Endothelial cell of umbilical vein (primary cell): ENCODE results near the gene CTSD. TPM values are rescaled to one million over a fixed set of nuclear protein-coding genes. Genes with fewer than 3 reads are reported as not detected.

ENCODE experiments used
- BruUV-seq: library from RNA; stranded (reverse); fragments of 400-500 nt; replicated peaks from 2 replicates; lab custom pipeline; 2021; lab: Mats Ljungman, UMichigan
- CTCF ChIA-PET: fragments of 300-600, 350-600 bp; sonication (Branson Sonifier 250); formaldehyde crosslinking; loops from one replicate; lab custom pipeline; 2021; ENCODE audit warnings: antibody characterized with exemption, inconsistent platforms; lab: Charles Lee
- POLR2A ChIA-PET: fragments of 300-600, 350-600 bp; sonication (Branson Sonifier 250); formaldehyde crosslinking; loops from one replicate; lab custom pipeline; 2021; ENCODE audit warnings: antibody characterized with exemption, inconsistent platforms; lab: Charles Lee
- DNase-seq: peaks from one replicate; pipeline ENCODE4 v3.0.0-alpha.2; 2011; ENCODE audit warnings: low read depth, low spot score
- FAIRE-seq: peaks from 2 replicates; lab custom pipeline; 2011; peaks lifted over from hg19 to GRCh38; lab: Jason Lieb, UNC
- H2AFZ ChIP-seq: 2 replicates; pipeline ENCODE4 v1.6.0; 2012; ENCODE audit warnings: low read depth, low read length, control low read depth, inconsistent platforms
- H3K27ac ChIP-seq: 2 replicates; pipeline ENCODE4 v1.5.1; 2011; ENCODE audit warnings: low read depth, mild to moderate bottlenecking, control low read depth, low read length, moderate library complexity; ENCODE audit not compliant: insufficient read depth
- H3K27me3 ChIP-seq, 2 experiments: 2 replicates each; pipeline versions ENCODE4 v1.6.0 to v1.6.1; 2011; ENCODE audit warnings: low read length in 2 of 2, mixed read lengths in 1 of 2; ENCODE audit not compliant: control insufficient read depth in 2 of 2, insufficient read depth in 2 of 2
- H3K36me3 ChIP-seq, 2 experiments: 2 replicates in 1 of 2; 3 replicates in 1 of 2; pipeline ENCODE4 v1.5.1; 2011; ENCODE audit warnings: low read length in 2 of 2, mild to moderate bottlenecking in 1 of 2, moderate library complexity in 1 of 2; ENCODE audit not compliant: control insufficient read depth in 2 of 2, insufficient read depth in 2 of 2; ENCODE audit errors: extremely low read depth in 1 of 2
- H3K4me1 ChIP-seq: 3 replicates; pipeline ENCODE4 v1.5.1; 2011; ENCODE audit warnings: mild to moderate bottlenecking, low read length; ENCODE audit not compliant: control insufficient read depth, insufficient read depth; ENCODE audit errors: extremely low read depth
- H3K4me2 ChIP-seq: 2 replicates; pipeline ENCODE4 v1.6.1; 2011; ENCODE audit warnings: low read length, control low read depth, mixed read lengths; ENCODE audit not compliant: insufficient read depth
- H3K4me3 ChIP-seq, 3 experiments: fragments of 200-600 bp in 1 of 3; sonication (generic), shearing (Covaris generic) in 1 of 3; replicated peaks in 1 of 3; 2 replicates each; pipeline ENCODE4 v1.5.1; 2011 to 2016; ENCODE audit warnings: control low read depth in 3 of 3, low read length in 3 of 3, mild to moderate bottlenecking in 2 of 3, inconsistent platforms in 1 of 3, low read depth in 1 of 3, moderate library complexity in 1 of 3; ENCODE audit not compliant: insufficient read depth in 1 of 3
- H3K79me2 ChIP-seq: 2 replicates; pipeline ENCODE4 v1.6.0; 2012; ENCODE audit warnings: low read length, inconsistent platforms; ENCODE audit not compliant: control insufficient read depth, insufficient read depth
- H3K9ac ChIP-seq: replicated peaks from 2 replicates; pipeline ENCODE3; 2011; ENCODE audit warnings: low read length, control low read depth; ENCODE audit not compliant: insufficient read depth; ENCODE audit errors: extremely low read depth
- H3K9me1 ChIP-seq: replicated peaks from 3 replicates; pipeline ENCODE4 v1.6.0; 2011; ENCODE audit warnings: mild to moderate bottlenecking, low read length; ENCODE audit not compliant: control insufficient read depth, insufficient read depth; ENCODE audit errors: extremely low read depth
- H3K9me3 ChIP-seq: replicated peaks from 2 replicates; pipeline ENCODE4 v1.5.1; 2012; ENCODE audit warnings: low read length, inconsistent platforms; ENCODE audit not compliant: control insufficient read depth, insufficient read depth
- H4K20me1 ChIP-seq: replicated peaks from 2 replicates; pipeline ENCODE3; 2011; ENCODE audit warnings: mild to moderate bottlenecking, low read length; ENCODE audit not compliant: control insufficient read depth, insufficient read depth; ENCODE audit errors: extremely low read depth
- CTCF ChIP-seq, 2 donors: IDR thresholded peaks; 1 replicate in 1 of 2; 2 replicates in 1 of 2; pipeline ENCODE4 v1.5.1; 2011; ENCODE audit warnings: low read length in 2 of 2, mild to moderate bottlenecking in 2 of 2, moderate library complexity in 2 of 2, control low read depth in 1 of 2, inconsistent platforms in 1 of 2, low read depth in 1 of 2; ENCODE audit not compliant: insufficient read depth in 1 of 2; ENCODE audit errors: extremely low read depth in 1 of 2
- EZH2 ChIP-seq: IDR thresholded peaks from 2 replicates; pipeline ENCODE4 v1.6.1; 2012; ENCODE audit warnings: borderline replicate concordance, low read depth, mild to moderate bottlenecking, moderate library complexity, low read length, inconsistent platforms; ENCODE audit not compliant: severe bottlenecking
- FOS ChIP-seq: IDR thresholded peaks from 2 replicates; pipeline ENCODE4 v1.6.1; 2011; ENCODE audit warnings: mild to moderate bottlenecking, low read length, moderate library complexity, borderline replicate concordance; ENCODE audit not compliant: insufficient read depth
- GATA2 ChIP-seq: IDR thresholded peaks from 2 replicates; pipeline ENCODE4 v1.7.0; 2011; ENCODE audit warnings: low read depth, mild to moderate bottlenecking, moderate library complexity, mixed read lengths, low read length; ENCODE audit not compliant: insufficient read length, insufficient read depth
- JUN ChIP-seq: IDR thresholded peaks from 2 replicates; pipeline ENCODE4 v1.6.1; 2011; ENCODE audit warnings: borderline replicate concordance, low read depth; ENCODE audit not compliant: insufficient read length, insufficient read depth
- MAX ChIP-seq: IDR thresholded peaks from 2 replicates; pipeline ENCODE4 v1.6.1; 2011; ENCODE audit not compliant: insufficient read depth, insufficient read length
- MYC ChIP-seq: IDR thresholded peaks from one replicate; pipeline ENCODE4 v1.6.1; 2011; ENCODE audit warnings: mild to moderate bottlenecking, low read depth, low read length
- POLR2A ChIP-seq: IDR thresholded peaks from 2 replicates; pipeline ENCODE4 v1.6.1; 2012; ENCODE audit warnings: low read depth, mild to moderate bottlenecking, control low read depth, low read length
- POLR2AphosphoS5 ChIP-seq: IDR thresholded peaks from 2 replicates; pipeline ENCODE4 v1.6.1; 2012; ENCODE audit warnings: low read depth, mild to moderate bottlenecking, control low read depth, low read length, moderate library complexity; ENCODE audit not compliant: insufficient read depth
- dilution Hi-C: fragments of 300-500 bp; cut with MboI; formaldehyde crosslinking; loops from one replicate; pipeline ENCODE4 v1.15.0; 2019; ENCODE audit warnings: low sequenced_read_pairs; ENCODE audit not compliant: extremely low pct_ligation_motif_present
- intact Hi-C: fragments of 100-400 bp; cut with micrococcal nuclease; formaldehyde crosslinking; loops from one replicate; pipeline ENCODE4 v1.10.0; 2022
- polyA plus RNA-seq, 4 experiments: library from polyadenylated mRNA; depleted of rRNA in 3 of 4; stranded (reverse) in 3 of 4; unstranded in 1 of 4; fragments of >200 nt; gene quantifications; 2 replicates each; pipeline versions ENCODE4 v1.2.1 to v1.2.3, GENCODE V29; 2011 to 2012; ENCODE audit warnings: missing spikeins in 1 of 4
- total RNA-seq: library from RNA; stranded (reverse); gene quantifications from 2 replicates; pipeline ENCODE4 v1.2.3, GENCODE V29; 2021

The CTSD gene
- total and polyA plus RNA-seq, 2 donors (not counting 3 experiments of a cell fraction or from before 2014, with no cell fraction given): 215 to 248 TPM

- H3K4me3 ChIP-seq: no peak overlapping the region
- no peak overlapping the region for H2AFZ ChIP-seq
- FAIRE-seq: no peak
- TF ChIP-seq MYC (no peak), POLR2AphosphoS5 (no peak), MAX (no peak), POLR2A (no peak), JUN (no peak), GATA2 (no peak), EZH2 (no peak), CTCF (IDR thresholded peaks at IDR 0.05; ENCODE audit: extremely low read depth in 1 of 2, insufficient read depth in 1 of 2, low read depth in 1 of 2, low read length in 2 of 2) (no peak), FOS (no peak)
- no peaks in the 10 kb centered on the region for H3K9me3 ChIP-seq
- no peak overlapping the region for H3K4me2 ChIP-seq
- CTCF ChIA-PET: interaction anchor here (2.2 kb wide), 1 partner anchor 66 kb away, joined by 5 read pairs; no protein-coding TSS in a partner anchor
- dilution Hi-C loops: no loop called here
- BruUV-seq: no TSS peak
- peaks cover 22% of the 10 kb centered on the region for H3K4me1 ChIP-seq
- peaks cover 9% of the 10 kb centered on the region for H3K79me2 ChIP-seq
- no peak for DNase-seq
- H3K9ac ChIP-seq: no peak overlapping the region
- no peaks in the 10 kb centered on the region for H4K20me1 ChIP-seq
- peaks cover 0 to 24% of the 10 kb centered on the region in 2 experiments for H3K36me3 ChIP-seq
- POLR2A ChIA-PET: no interaction called here
- H3K27me3 ChIP-seq: no peaks in the 10 kb centered on the region
- H3K9me1 ChIP-seq: no peaks in the 10 kb centered on the region
- H3K27ac ChIP-seq: no peak overlapping the region
- intact Hi-C loops: loop anchor here (5.0 kb wide), 1 partner anchor 68 kb away; no protein-coding TSS in a partner anchor
Observed at GRCh38 chr11:1759851-1760220, 3.9 kb downstream of the CTSD start.
